GM12892 (cell line): ENCODE results near the gene MAPK8IP3.
"Not testable (repeated sequence)": the region's sequence is repeated elsewhere in the genome, so short reads cannot be mapped to it uniquely, and the experiment has no call there.

Experiments
- DNase-seq: peaks from one replicate; pipeline ENCODE4 v3.0.0; 2011; ENCODE audit not compliant: insufficient read length
- FAIRE-seq: peaks from 2 replicates; lab custom pipeline; 2011; peaks lifted over from hg19 to GRCh38; lab: Jason Lieb, UNC
- POLR2A ChIP-seq: IDR thresholded peaks from 2 replicates; pipeline ENCODE4 v1.6.1; 2011; ENCODE audit warnings: low read depth, low read length, control low read depth
- POLR2AphosphoS5 ChIP-seq: IDR thresholded peaks from 2 replicates; pipeline ENCODE4 v1.6.1; 2011; ENCODE audit warnings: low read depth, low read length, control low read depth
- TAF1 ChIP-seq: IDR thresholded peaks from 2 replicates; pipeline ENCODE4 v1.6.1; 2011; ENCODE audit warnings: low read depth, mild to moderate bottlenecking, control low read depth, low read length, borderline replicate concordance

MAPK8IP3 gene

GRCh38 chr16:1791256-1791942, 85.4 kb downstream of the MAPK8IP3 start:
- FAIRE-seq (no peak), DNase-seq (peak; percentile 29)
- TF ChIP-seq POLR2AphosphoS5: no peak
- TF ChIP-seq POLR2A: no peak
- TF ChIP-seq TAF1: no peak

- DNase-seq (peak; percentile 19), FAIRE-seq (no peak)
- TF ChIP-seq POLR2AphosphoS5: no peak
- no peak for TF ChIP-seq TAF1
- no peak for TF ChIP-seq POLR2A
Observed at GRCh38 chr16:1791943-1792812, 86.2 kb downstream of the MAPK8IP3 start.

- DNase-seq (no peak), FAIRE-seq (no peak)
- TF ChIP-seq TAF1 (no peak), POLR2A (no peak), POLR2AphosphoS5 (no peak)
Observed at GRCh38 chr16:1792836-1793577, 87.0 kb downstream of the MAPK8IP3 start.

GRCh38 chr16:1793578-1794220, 87.7 kb downstream of the MAPK8IP3 start, which contains the start of gene IGFALS:
Gene IGFALS, minus strand, starts transcription at chr16:1793705. Its CDS starts 53 bp downstream, at chr16:1793652.
- peak; percentile 21 for DNase-seq
- FAIRE-seq: no peak

GRCh38 chr16:1794221-1794871, 88.4 kb downstream of the MAPK8IP3 start:
- FAIRE-seq: no peak
- DNase-seq: peak; percentile 19
- TF ChIP-seq POLR2AphosphoS5 (no peak), TAF1 (no peak), POLR2A (no peak)

More at GRCh38 chr16:1793578-1794220, 87.7 kb downstream of the MAPK8IP3 start, which contains the start of gene IGFALS:
- TF ChIP-seq TAF1: no peak
- TF ChIP-seq POLR2AphosphoS5: no peak
- no peak for TF ChIP-seq POLR2A

- FAIRE-seq (no peak), DNase-seq (peak; percentile 19)
- TF ChIP-seq TAF1: no peak
- TF ChIP-seq POLR2AphosphoS5: no peak
- TF ChIP-seq POLR2A: no peak
Observed at GRCh38 chr16:1794908-1795666, 89.1 kb downstream of the MAPK8IP3 start.

GRCh38 chr16:1799263-1799662, 93.3 kb downstream of the MAPK8IP3 start:
- not testable (repeated sequence) for FAIRE-seq, DNase-seq

GRCh38 chr16:1800701-1801100, 94.7 kb downstream of the MAPK8IP3 start:
- no peak for TF ChIP-seq POLR2A
- no peak for DNase-seq
- FAIRE-seq: no peak

- no peak for FAIRE-seq
- DNase-seq: no peak
- TF ChIP-seq TAF1 (no peak), POLR2AphosphoS5 (no peak), POLR2A (no peak)
Observed at GRCh38 chr16:1807626-1808025, 101.6 kb downstream of the MAPK8IP3 start.

GRCh38 chr16:1808691-1809090, 102.7 kb downstream of the MAPK8IP3 start:
- TF ChIP-seq TAF1 (no peak), POLR2A (no peak), POLR2AphosphoS5 (no peak)
- FAIRE-seq: no peak
- no peak for DNase-seq
